SK-N-SH (cell line): ENCODE results near the gene ACACB. TPM values are rescaled to one million over a fixed set of nuclear protein-coding genes. Genes with fewer than 3 reads are reported as not detected.

Experiments used
- CTCF ChIA-PET: fragments of 300-600, 350-600 bp; formaldehyde crosslinking; extraction: SDS; loops from one replicate; lab custom pipeline; 2021; lab: Yijun Ruan, JAX
- POLR2A ChIA-PET: fragments of 350-600 bp; sonication (Branson Sonifier 250); formaldehyde crosslinking; extraction: SDS; loops from one replicate; lab custom pipeline; 2020; ENCODE audit warnings: antibody characterized with exemption, inconsistent platforms; lab: Yijun Ruan, JAX
- DNase-seq: peaks from one replicate; pipeline ENCODE4 v3.0.0; 2012
- H2AFZ ChIP-seq: fragments of 200-600 bp; sonication (generic); 2 replicates; pipeline ENCODE4 v1.8.1; 2016; ENCODE audit warnings: antibody characterized with exemption, mild to moderate bottlenecking, low read depth
- H3F3A ChIP-seq: fragments of 200-600 bp; sonication (generic); replicated peaks from 2 replicates; pipeline ENCODE3; 2016; ENCODE audit warnings: antibody characterized with exemption, mild to moderate bottlenecking; ENCODE audit not compliant: insufficient read depth
- H3K27ac ChIP-seq, 2 experiments: fragments of 200-500 bp in 1 of 2; fragments of 200-600 bp in 1 of 2; sonication (Bioruptor generic) in 1 of 2; sonication (generic), shearing (Covaris generic) in 1 of 2; 2 replicates each; pipeline versions ENCODE4 v1.5.1 to v1.6.1; 2014 to 2016; ENCODE audit warnings: low read depth in 2 of 2, inconsistent platforms in 1 of 2, low read length in 1 of 2, mild to moderate bottlenecking in 1 of 2, mixed read lengths in 1 of 2
- H3K27me3 ChIP-seq: fragments of 200-600 bp; sonication (generic), shearing (Covaris generic); 2 replicates; pipeline ENCODE4 v1.6.1; 2016; ENCODE audit warnings: mixed run types; ENCODE audit not compliant: insufficient read depth
- H3K36me3 ChIP-seq, 2 experiments: fragments of 200-500 bp in 1 of 2; fragments of 200-600 bp in 1 of 2; sonication (Bioruptor generic) in 1 of 2; sonication (generic) in 1 of 2; replicated peaks in 1 of 2; 2 replicates each; pipeline versions ENCODE3 to v1.5.1; 2014 to 2016; ENCODE audit warnings: low read length in 1 of 2, mild to moderate bottlenecking in 1 of 2; ENCODE audit not compliant: insufficient read depth in 2 of 2, control insufficient read depth in 1 of 2
- H3K4me1 ChIP-seq, 2 experiments: fragments of 200-500 bp in 1 of 2; fragments of 200-600 bp in 1 of 2; sonication (Bioruptor generic) in 1 of 2; sonication (generic), shearing (Covaris generic) in 1 of 2; 2 replicates each; pipeline versions ENCODE4 v1.5.1 to v1.6.1; 2014 to 2016; ENCODE audit warnings: low read depth in 1 of 2, low read length in 1 of 2, mixed run types in 1 of 2; ENCODE audit not compliant: insufficient read depth in 2 of 2, control insufficient read depth in 1 of 2
- H3K4me2 ChIP-seq: fragments of 200-600 bp; sonication (generic), shearing (Covaris generic); 2 replicates; pipeline ENCODE4 v1.6.1; 2017; ENCODE audit warnings: mixed run types
- H3K4me3 ChIP-seq, 2 experiments: fragments of 200-500 bp in 1 of 2; fragments of 200-600 bp in 1 of 2; sonication (Bioruptor generic) in 1 of 2; sonication (generic), shearing (Covaris generic) in 1 of 2; 2 replicates each; pipeline versions ENCODE4 v1.5.1 to v1.8.1; 2014 to 2016; ENCODE audit warnings: low read depth in 2 of 2, inconsistent platforms in 1 of 2, low read length in 1 of 2, mild to moderate bottlenecking in 1 of 2, mixed read lengths in 1 of 2, moderate library complexity in 1 of 2
- H3K79me2 ChIP-seq: fragments of 200-600 bp; sonication (generic); 2 replicates; pipeline ENCODE4 v1.8.1; 2017; ENCODE audit warnings: mild to moderate bottlenecking; ENCODE audit not compliant: insufficient read depth
- H3K9ac ChIP-seq: fragments of 200-600 bp; sonication (generic); 2 replicates; pipeline ENCODE4 v1.6.1; 2017; ENCODE audit warnings: mixed run types
- H3K9me2 ChIP-seq: fragments of 200-600 bp; sonication (generic); 2 replicates; pipeline ENCODE4 v1.6.1; 2017; ENCODE audit warnings: mixed run types
- H3K9me3 ChIP-seq: fragments of 200-600 bp; sonication (generic); 2 replicates; pipeline ENCODE4 v1.6.1; 2017; ENCODE audit warnings: mixed run types, mild to moderate bottlenecking, moderate library complexity
- H4K20me1 ChIP-seq: fragments of 200-600 bp; sonication (generic); 2 replicates; pipeline ENCODE4 v1.6.1; 2017; ENCODE audit warnings: mild to moderate bottlenecking, mixed run types; ENCODE audit not compliant: insufficient read depth
- CTCF ChIP-seq: fragments of 200-600 bp; sonication (generic); IDR thresholded peaks from 2 replicates; pipeline ENCODE4 v1.6.1; 2017; ENCODE audit warnings: antibody characterized with exemption, mild to moderate bottlenecking, moderate library complexity
- ELF1 ChIP-seq: IDR thresholded peaks from 2 replicates; pipeline ENCODE4 v1.4.0; 2012
- EP300 ChIP-seq, 2 experiments: IDR thresholded peaks; 2 replicates each; pipeline versions ENCODE4 v1.4.0 to v1.6.1; 2012; ENCODE audit warnings: borderline replicate concordance in 1 of 2, low read depth in 1 of 2, low read length in 1 of 2
- FOSL2 ChIP-seq: IDR thresholded peaks from 2 replicates; pipeline ENCODE4 v1.4.0; 2012; ENCODE audit warnings: low read depth, mild to moderate bottlenecking, moderate library complexity, borderline replicate concordance
- FOXM1 ChIP-seq: IDR thresholded peaks from 2 replicates; pipeline ENCODE4 v1.4.0; 2012; ENCODE audit warnings: low read depth, mild to moderate bottlenecking
- GABPA ChIP-seq: IDR thresholded peaks from 2 replicates; pipeline ENCODE4 v1.4.0; 2012; ENCODE audit warnings: low read depth, mild to moderate bottlenecking
- GATA2 ChIP-seq: sonication (generic); formaldehyde crosslinking; IDR thresholded peaks from 2 replicates; pipeline ENCODE4 v1.5.0; 2020; ENCODE audit warnings: mild to moderate bottlenecking, missing genetic modification reagents
- MAX ChIP-seq: IDR thresholded peaks from 2 replicates; pipeline ENCODE4 v1.4.0; 2012; ENCODE audit warnings: low read depth
- MEF2A ChIP-seq: IDR thresholded peaks from 2 replicates; pipeline ENCODE4 v1.4.0; 2012; ENCODE audit warnings: low read depth, borderline replicate concordance
- MXI1 ChIP-seq: IDR thresholded peaks from 2 replicates; pipeline ENCODE4 v1.6.1; 2012; ENCODE audit warnings: mild to moderate bottlenecking, low read depth, low read length, improper control_type of control experiment
- NRF1 ChIP-seq: IDR thresholded peaks from 2 replicates; pipeline ENCODE4 v1.6.1; 2012; ENCODE audit warnings: low read depth, mild to moderate bottlenecking, low read length
- PBX3 ChIP-seq: IDR thresholded peaks from 2 replicates; pipeline ENCODE4; 2012
- POLR2AphosphoS5 ChIP-seq: IDR thresholded peaks from 2 replicates; pipeline ENCODE4 v1.6.1; 2012; ENCODE audit warnings: low read depth, low read length
- RAD21 ChIP-seq: IDR thresholded peaks from 2 replicates; pipeline ENCODE4 v1.6.1; 2012; ENCODE audit warnings: mild to moderate bottlenecking, low read length
- RCOR1 ChIP-seq: fragments of 150-350 bp; IDR thresholded peaks from 2 replicates; pipeline ENCODE4 v1.6.1; 2017; ENCODE audit warnings: antibody characterized with exemption, low read length
- TEAD4 ChIP-seq: IDR thresholded peaks from 2 replicates; pipeline ENCODE4 v1.4.0; 2012; ENCODE audit warnings: mild to moderate bottlenecking, borderline replicate concordance; ENCODE audit not compliant: insufficient read depth
- USF1 ChIP-seq: IDR thresholded peaks from 2 replicates; pipeline ENCODE4 v1.4.0; 2012; ENCODE audit warnings: low read depth, borderline replicate concordance
- YY1 ChIP-seq: IDR thresholded peaks from 2 replicates; pipeline ENCODE4 v1.4.0; 2012; ENCODE audit warnings: low read depth, mild to moderate bottlenecking
- ZBTB33 ChIP-seq: IDR thresholded peaks from 2 replicates; pipeline ENCODE4 v1.4.0; 2012; ENCODE audit warnings: low read depth, borderline replicate concordance
- WGBS: methylation state at CpG from one replicate; pipeline ENCODE4 v1.1.6; 2017; ENCODE audit warnings: low lambda C conversion rate; 5-methylcytosine and 5-hydroxymethylcytosine counted together
- polyA plus RNA-seq, 3 experiments: library from polyadenylated mRNA; depleted of rRNA; stranded (reverse); fragments of >200 nt; gene quantifications; 2 replicates each; pipeline ENCODE4 v1.2.3, GENCODE V29; 2012

ACACB gene
- polyA plus RNA-seq, 1 of the 3 experiments (the other 2 are of a cell fraction), result 6.1 TPM

GRCh38 chr12:109222062-109222461 is 105.7 kb downstream of the ACACB start:
- ChIA-PET CTCF (no interaction called here), POLR2A (no interaction called here)
- H2AFZ ChIP-seq, result no peak overlapping the region
- H3F3A ChIP-seq, result no peaks in the 10 kb centered on the region
- H3K4me3 ChIP-seq, result no peak overlapping the region
- no peaks in the 10 kb centered on the region for H3K9me2 ChIP-seq
- H3K4me2 ChIP-seq, result no peak overlapping the region
- no peak for TF ChIP-seq PBX3
- no peak for TF ChIP-seq FOXM1
- no peak for TF ChIP-seq MXI1
- no peak for TF ChIP-seq ZBTB33
- WGBS, result 83% methylated on average over 7 of the region's 7 CpGs
- H3K36me3 ChIP-seq, result peaks cover 2 to 3% of the 10 kb centered on the region in 2 experiments
- H3K9ac ChIP-seq, result no peak overlapping the region
- no peaks in the 10 kb centered on the region for H3K27me3 ChIP-seq
- no peaks in the 10 kb centered on the region for H4K20me1 ChIP-seq
- no peak for DNase-seq
- no peaks in the 10 kb centered on the region for H3K9me3 ChIP-seq
- H3K27ac ChIP-seq, result no peak overlapping the region
- no peaks in the 10 kb centered on the region for H3K79me2 ChIP-seq
- no peaks in the 10 kb centered on the region; a peak in 1 of 4 replicates for H3K4me1 ChIP-seq

GRCh38 chr12:109222496-109222895 is 106.1 kb downstream of the ACACB start:
- Histone ChIP-seq H3K27ac (no peak overlapping the region), H3K9me3 (no peaks in the 10 kb centered on the region), H3F3A (no peaks in the 10 kb centered on the region), H3K9me2 (no peaks in the 10 kb centered on the region), H3K9ac (no peak overlapping the region), H4K20me1 (no peaks in the 10 kb centered on the region), H3K36me3 (peaks cover 2 to 3% of the 10 kb centered on the region in 2 experiments), H3K4me3 (no peak overlapping the region), H2AFZ (no peak overlapping the region), H3K79me2 (no peaks in the 10 kb centered on the region), H3K4me2 (no peak overlapping the region), H3K4me1 (no peaks in the 10 kb centered on the region; a peak in 1 of 4 replicates), H3K27me3 (no peaks in the 10 kb centered on the region)
- 94% methylated on average over 14 of the region's 18 CpGs for WGBS
- no peak for DNase-seq
- TF ChIP-seq GABPA (no peak), EP300 (IDR thresholded peaks at IDR 0.05; ENCODE audit: borderline replicate concordance in 1 of 2, low read depth in 1 of 2, low read length in 1 of 2) (no peak), NRF1 (no peak)
- POLR2A ChIA-PET, result no interaction called here
- CTCF ChIA-PET, result no interaction called here

GRCh38 chr12:109223211-109223610 is 106.8 kb downstream of the ACACB start:
- 95% methylated on average over 6 of the region's 10 CpGs for WGBS
- Histone ChIP-seq H3F3A (no peaks in the 10 kb centered on the region), H4K20me1 (no peaks in the 10 kb centered on the region), H3K4me2 (no peak overlapping the region), H3K36me3 (peaks cover 2 to 3% of the 10 kb centered on the region in 2 experiments), H3K79me2 (no peaks in the 10 kb centered on the region), H3K4me3 (no peak overlapping the region), H3K27ac (no peak overlapping the region), H3K9ac (no peak overlapping the region), H3K27me3 (no peaks in the 10 kb centered on the region), H3K4me1 (no peaks in the 10 kb centered on the region; a peak in 1 of 4 replicates), H3K9me3 (no peaks in the 10 kb centered on the region), H3K9me2 (no peaks in the 10 kb centered on the region), H2AFZ (no peak overlapping the region)
- TF ChIP-seq FOSL2 (no peak), MAX (no peak), ELF1 (no peak), POLR2AphosphoS5 (no peak), RAD21 (no peak), CTCF (no peak), GATA2 (CRISPR knock-in tag) (no peak), YY1 (no peak), NRF1 (no peak), USF1 (no peak), MEF2A (no peak), RCOR1 (no peak), TEAD4 (no peak)
- no peak for DNase-seq
- POLR2A ChIA-PET, result no interaction called here
- CTCF ChIA-PET, result interaction anchor here (0.8 kb wide), 1 partner anchor 111 kb away, joined by 3 read pairs; no protein-coding TSS in a partner anchor
